ENCODE measurements around the gene ACER2. TPM values are rescaled to one million over a fixed set of nuclear protein-coding genes. Genes with fewer than 3 reads are reported as not detected.

Gene ACER2
- total and polyA plus RNA-seq, 2 experiments from 2014 or later: 0.87 to 14.6 TPM

- Histone ChIP-seq H3K4me1 (ENCODE audit: insufficient read depth) (no peaks in the 10 kb centered on the region), H3K27me3 (ENCODE audit: insufficient read depth) (no peaks in the 10 kb centered on the region), H2AFZ (no peak overlapping the region), H3K4me3 (no peak overlapping the region), H3F3A (replicated peaks; ENCODE audit: low read depth) (no peaks in the 10 kb centered on the region), H3K27ac (ENCODE audit: low read depth) (no peak overlapping the region), H3K4me2 (no peak overlapping the region), H3K79me2 (replicated peaks; ENCODE audit: insufficient read depth) (no peaks in the 10 kb centered on the region), H3K36me3 (ENCODE audit: insufficient read depth) (no peaks in the 10 kb centered on the region), H4K20me1 (replicated peaks; ENCODE audit: insufficient read depth) (no peaks in the 10 kb centered on the region), H3K9me2 (ENCODE audit: insufficient read depth) (0 out of 2 replicates have a peak, but pooled peaks cover 3% of the 10 kb centered on the region)
- DNase-seq (ENCODE audit: low spot score) (no peak), ATAC-seq (no peak)
- no peaks in the 10 kb centered on the region for H3K9me3 Mint-ChIP-seq
- H3K4me1 Mint-ChIP-seq: no peaks in the 10 kb centered on the region
- H3K27me3 Mint-ChIP-seq (ENCODE audit: insufficient read depth, low read depth, poor library complexity): no peaks in the 10 kb centered on the region
- H3K4me3 Mint-ChIP-seq: no peak overlapping the region
- TF ChIP-seq REST (IDR thresholded peaks at IDR 0.05; ENCODE audit: unreplicated experiment): no peak
- TF ChIP-seq ZNF331 (CRISPR knock-in tag; IDR thresholded peaks at IDR 0.05; ENCODE audit: low read depth): no peak
- TF ChIP-seq EZH2 (IDR thresholded peaks at IDR 0.05; ENCODE audit: low read depth, unreplicated experiment): no peak
- TF ChIP-seq ETS1 (IDR thresholded peaks at IDR 0.05): no peak
- no peak for TF ChIP-seq ZNF114 (CRISPR knock-in tag; IDR thresholded peaks at IDR 0.05)
- no peak for TF ChIP-seq JUNB (IDR thresholded peaks at IDR 0.05; ENCODE audit: unreplicated experiment)
- TF ChIP-seq NANOG (IDR thresholded peaks at IDR 0.05; ENCODE audit: borderline replicate concordance): no peak
- TF ChIP-seq, protein P1, sequence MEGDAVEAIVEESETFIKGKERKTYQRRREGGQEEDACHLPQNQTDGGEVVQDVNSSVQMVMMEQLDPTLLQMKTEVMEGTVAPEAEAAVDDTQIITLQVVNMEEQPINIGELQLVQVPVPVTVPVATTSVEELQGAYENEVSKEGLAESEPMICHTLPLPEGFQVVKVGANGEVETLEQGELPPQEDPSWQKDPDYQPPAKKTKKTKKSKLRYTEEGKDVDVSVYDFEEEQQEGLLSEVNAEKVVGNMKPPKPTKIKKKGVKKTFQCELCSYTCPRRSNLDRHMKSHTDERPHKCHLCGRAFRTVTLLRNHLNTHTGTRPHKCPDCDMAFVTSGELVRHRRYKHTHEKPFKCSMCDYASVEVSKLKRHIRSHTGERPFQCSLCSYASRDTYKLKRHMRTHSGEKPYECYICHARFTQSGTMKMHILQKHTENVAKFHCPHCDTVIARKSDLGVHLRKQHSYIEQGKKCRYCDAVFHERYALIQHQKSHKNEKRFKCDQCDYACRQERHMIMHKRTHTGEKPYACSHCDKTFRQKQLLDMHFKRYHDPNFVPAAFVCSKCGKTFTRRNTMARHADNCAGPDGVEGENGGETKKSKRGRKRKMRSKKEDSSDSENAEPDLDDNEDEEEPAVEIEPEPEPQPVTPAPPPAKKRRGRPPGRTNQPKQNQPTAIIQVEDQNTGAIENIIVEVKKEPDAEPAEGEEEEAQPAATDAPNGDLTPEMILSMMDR (conservative IDR thresholded peaks at IDR 0.05; ENCODE audit: low read depth in 2 of 2): no peak
- no peak for TF ChIP-seq CREB1 (CRISPR knock-in tag; IDR thresholded peaks at IDR 0.05; ENCODE audit: low read depth)
- TF ChIP-seq, protein P2, sequence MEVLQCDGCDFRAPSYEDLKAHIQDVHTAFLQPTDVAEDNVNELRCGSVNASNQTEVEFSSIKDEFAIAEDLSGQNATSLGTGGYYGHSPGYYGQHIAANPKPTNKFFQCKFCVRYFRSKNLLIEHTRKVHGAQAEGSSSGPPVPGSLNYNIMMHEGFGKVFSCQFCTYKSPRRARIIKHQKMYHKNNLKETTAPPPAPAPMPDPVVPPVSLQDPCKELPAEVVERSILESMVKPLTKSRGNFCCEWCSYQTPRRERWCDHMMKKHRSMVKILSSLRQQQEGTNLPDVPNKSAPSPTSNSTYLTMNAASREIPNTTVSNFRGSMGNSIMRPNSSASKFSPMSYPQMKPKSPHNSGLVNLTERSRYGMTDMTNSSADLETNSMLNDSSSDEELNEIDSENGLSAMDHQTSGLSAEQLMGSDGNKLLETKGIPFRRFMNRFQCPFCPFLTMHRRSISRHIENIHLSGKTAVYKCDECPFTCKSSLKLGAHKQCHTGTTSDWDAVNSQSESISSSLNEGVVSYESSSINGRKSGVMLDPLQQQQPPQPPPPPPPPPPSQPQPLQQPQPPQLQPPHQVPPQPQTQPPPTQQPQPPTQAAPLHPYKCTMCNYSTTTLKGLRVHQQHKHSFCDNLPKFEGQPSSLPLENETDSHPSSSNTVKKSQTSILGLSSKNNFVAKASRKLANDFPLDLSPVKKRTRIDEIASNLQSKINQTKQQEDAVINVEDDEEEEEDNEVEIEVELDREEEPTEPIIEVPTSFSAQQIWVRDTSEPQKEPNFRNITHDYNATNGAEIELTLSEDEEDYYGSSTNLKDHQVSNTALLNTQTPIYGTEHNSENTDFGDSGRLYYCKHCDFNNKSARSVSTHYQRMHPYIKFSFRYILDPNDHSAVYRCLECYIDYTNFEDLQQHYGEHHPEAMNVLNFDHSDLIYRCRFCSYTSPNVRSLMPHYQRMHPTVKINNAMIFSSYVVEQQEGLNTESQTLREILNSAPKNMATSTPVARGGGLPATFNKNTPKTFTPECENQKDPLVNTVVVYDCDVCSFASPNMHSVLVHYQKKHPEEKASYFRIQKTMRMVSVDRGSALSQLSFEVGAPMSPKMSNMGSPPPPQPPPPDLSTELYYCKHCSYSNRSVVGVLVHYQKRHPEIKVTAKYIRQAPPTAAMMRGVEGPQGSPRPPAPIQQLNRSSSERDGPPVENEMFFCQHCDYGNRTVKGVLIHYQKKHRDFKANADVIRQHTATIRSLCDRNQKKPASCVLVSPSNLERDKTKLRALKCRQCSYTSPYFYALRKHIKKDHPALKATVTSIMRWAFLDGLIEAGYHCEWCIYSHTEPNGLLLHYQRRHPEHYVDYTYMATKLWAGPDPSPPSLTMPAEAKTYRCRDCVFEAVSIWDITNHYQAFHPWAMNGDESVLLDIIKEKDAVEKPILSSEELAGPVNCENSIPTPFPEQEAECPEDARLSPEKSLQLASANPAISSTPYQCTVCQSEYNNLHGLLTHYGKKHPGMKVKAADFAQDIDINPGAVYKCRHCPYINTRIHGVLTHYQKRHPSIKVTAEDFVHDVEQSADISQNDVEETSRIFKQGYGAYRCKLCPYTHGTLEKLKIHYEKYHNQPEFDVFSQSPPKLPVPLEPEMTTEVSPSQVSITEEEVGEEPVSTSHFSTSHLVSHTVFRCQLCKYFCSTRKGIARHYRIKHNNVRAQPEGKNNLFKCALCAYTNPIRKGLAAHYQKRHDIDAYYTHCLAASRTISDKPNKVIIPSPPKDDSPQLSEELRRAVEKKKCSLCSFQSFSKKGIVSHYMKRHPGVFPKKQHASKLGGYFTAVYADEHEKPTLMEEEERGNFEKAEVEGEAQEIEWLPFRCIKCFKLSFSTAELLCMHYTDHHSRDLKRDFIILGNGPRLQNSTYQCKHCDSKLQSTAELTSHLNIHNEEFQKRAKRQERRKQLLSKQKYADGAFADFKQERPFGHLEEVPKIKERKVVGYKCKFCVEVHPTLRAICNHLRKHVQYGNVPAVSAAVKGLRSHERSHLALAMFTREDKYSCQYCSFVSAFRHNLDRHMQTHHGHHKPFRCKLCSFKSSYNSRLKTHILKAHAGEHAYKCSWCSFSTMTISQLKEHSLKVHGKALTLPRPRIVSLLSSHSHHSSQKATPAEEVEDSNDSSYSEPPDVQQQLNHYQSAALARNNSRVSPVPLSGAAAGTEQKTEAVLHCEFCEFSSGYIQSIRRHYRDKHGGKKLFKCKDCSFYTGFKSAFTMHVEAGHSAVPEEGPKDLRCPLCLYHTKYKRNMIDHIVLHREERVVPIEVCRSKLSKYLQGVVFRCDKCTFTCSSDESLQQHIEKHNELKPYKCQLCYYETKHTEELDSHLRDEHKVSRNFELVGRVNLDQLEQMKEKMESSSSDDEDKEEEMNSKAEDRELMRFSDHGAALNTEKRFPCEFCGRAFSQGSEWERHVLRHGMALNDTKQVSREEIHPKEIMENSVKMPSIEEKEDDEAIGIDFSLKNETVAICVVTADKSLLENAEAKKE (CRISPR knock-in tag; IDR thresholded peaks at IDR 0.05): no peak
- no peak for TF ChIP-seq POLR2AphosphoS5 (IDR thresholded peaks at IDR 0.05; ENCODE audit: low read depth)
- no peak for TF ChIP-seq STAT1 (IDR thresholded peaks at IDR 0.05; ENCODE audit: unreplicated experiment)
- no peak for TF ChIP-seq EZH2phosphoT487 (IDR thresholded peaks at IDR 0.05; ENCODE audit: unreplicated experiment)
- H3K27ac Mint-ChIP-seq: no peak overlapping the region
- no peaks in the 10 kb centered on the region for H3K36me3 Mint-ChIP-seq (ENCODE audit: low read depth)
Observed at GRCh38 chr9:19387317-19387716, 21.5 kb upstream of the ACER2 start.

All from GM23338 (cell line).